HepG2 (cell line): Measurements from ENCODE around the gene ANKZF1. TPM values are rescaled to one million over a fixed set of nuclear protein-coding genes. Genes with fewer than 3 reads are reported as not detected.

Experiments used
- ARID5B ChIP-seq: IDR thresholded peaks from 2 replicates; pipeline ENCODE4 v1.4.0; 2020; ENCODE audit warnings: mild to moderate bottlenecking, missing genetic modification reagents
- ASH2L ChIP-seq: fragments of 300-600, 200-600 bp; sonication (generic); IDR thresholded peaks from 2 replicates; pipeline ENCODE4 v1.7.0; 2017; ENCODE audit warnings: low read depth, mild to moderate bottlenecking, moderate library complexity, mixed read lengths, low read length; ENCODE audit not compliant: insufficient read length
- CBX5 ChIP-seq: sonication (generic); formaldehyde crosslinking; IDR thresholded peaks from 2 replicates; pipeline ENCODE4 v1.4.0; 2020; ENCODE audit warnings: missing genetic modification reagents, borderline replicate concordance
- EP300 ChIP-seq, 3 experiments: sonication (generic) in 1 of 3; formaldehyde crosslinking in 1 of 3; IDR thresholded peaks; 2 replicates each; pipeline versions ENCODE4 v1.5.1 to v1.6.1; 2011 to 2020; ENCODE audit warnings: low read depth in 2 of 3, low read length in 2 of 3, borderline replicate concordance in 1 of 3, improper control_type of control experiment in 1 of 3, mild to moderate bottlenecking in 1 of 3, missing genetic modification reagents in 1 of 3, moderate library complexity in 1 of 3
- KLF12 ChIP-seq: sonication (generic); formaldehyde crosslinking; IDR thresholded peaks from 2 replicates; pipeline ENCODE4 v1.4.0; 2020; ENCODE audit warnings: missing genetic modification reagents, borderline replicate concordance
- RELA ChIP-seq: sonication (generic); formaldehyde crosslinking; IDR thresholded peaks from 2 replicates; pipeline ENCODE4 v1.4.0; 2020; ENCODE audit warnings: missing genetic modification reagents
- TERF1 ChIP-seq: sonication (generic); formaldehyde crosslinking; IDR thresholded peaks from 2 replicates; pipeline ENCODE4 v1.8.0; 2022; ENCODE audit warnings: mild to moderate bottlenecking, missing genetic modification reagents, moderate library complexity
- ZBTB39 ChIP-seq: sonication (generic); formaldehyde crosslinking; IDR thresholded peaks from 2 replicates; pipeline ENCODE4 v1.5.0; 2020; ENCODE audit warnings: missing genetic modification reagents
- ZNF564 ChIP-seq: sonication (generic); formaldehyde crosslinking; IDR thresholded peaks from 2 replicates; pipeline ENCODE4 v1.8.1; 2023; ENCODE audit warnings: mild to moderate bottlenecking, missing genetic modification reagents
- ZNF644 ChIP-seq: IDR thresholded peaks from 2 replicates; pipeline ENCODE4 v1.6.1; 2016; ENCODE audit warnings: low read depth
- polyA plus RNA-seq, 8 experiments: library from polyadenylated mRNA; depleted of rRNA in 3 of 8; stranded (reverse) in 7 of 8; unstranded in 1 of 8; fragments of >200 nt; fragmentation: Illumina TruSeq in 4 of 8; extraction: Trizol in 4 of 8; gene quantifications; 2 replicates each; pipeline versions ENCODE4 v1.2.1 to v1.2.3, GENCODE V29; 2011 to 2016; ENCODE audit warnings: low read depth in 4 of 8, missing spikeins in 1 of 8, mixed read lengths in 1 of 8; ENCODE audit not compliant: insufficient read depth in 1 of 8
- total RNA-seq, 5 experiments: library from RNA; depleted of rRNA; stranded (reverse); fragments of >200 nt; fragmentation: Illumina TruSeq; extraction: Trizol; gene quantifications; 2 replicates each; pipeline ENCODE4 v1.2.3, GENCODE V29; 2016; ENCODE audit warnings: low read depth in 1 of 5
- TF ChIP-seq, protein P1 (sequence below): sonication (generic); formaldehyde crosslinking; IDR thresholded peaks from 2 replicates; pipeline ENCODE4 v1.4.0; 2020; ENCODE audit warnings: missing genetic modification reagents, borderline replicate concordance
- TF ChIP-seq, protein P2 (sequence below): IDR thresholded peaks from 2 replicates; pipeline ENCODE4 v1.6.1; 2016; ENCODE audit warnings: control low read depth

Gene ANKZF1
- total and polyA plus RNA-seq, 2 of the 13 experiments (the other 11 are each of a cell fraction or from before 2014, with no cell fraction given): 25.3 to 128 TPM

- no peak for TF ChIP-seq TERF1 (CRISPR knock-in tag)
- TF ChIP-seq, protein P1, sequence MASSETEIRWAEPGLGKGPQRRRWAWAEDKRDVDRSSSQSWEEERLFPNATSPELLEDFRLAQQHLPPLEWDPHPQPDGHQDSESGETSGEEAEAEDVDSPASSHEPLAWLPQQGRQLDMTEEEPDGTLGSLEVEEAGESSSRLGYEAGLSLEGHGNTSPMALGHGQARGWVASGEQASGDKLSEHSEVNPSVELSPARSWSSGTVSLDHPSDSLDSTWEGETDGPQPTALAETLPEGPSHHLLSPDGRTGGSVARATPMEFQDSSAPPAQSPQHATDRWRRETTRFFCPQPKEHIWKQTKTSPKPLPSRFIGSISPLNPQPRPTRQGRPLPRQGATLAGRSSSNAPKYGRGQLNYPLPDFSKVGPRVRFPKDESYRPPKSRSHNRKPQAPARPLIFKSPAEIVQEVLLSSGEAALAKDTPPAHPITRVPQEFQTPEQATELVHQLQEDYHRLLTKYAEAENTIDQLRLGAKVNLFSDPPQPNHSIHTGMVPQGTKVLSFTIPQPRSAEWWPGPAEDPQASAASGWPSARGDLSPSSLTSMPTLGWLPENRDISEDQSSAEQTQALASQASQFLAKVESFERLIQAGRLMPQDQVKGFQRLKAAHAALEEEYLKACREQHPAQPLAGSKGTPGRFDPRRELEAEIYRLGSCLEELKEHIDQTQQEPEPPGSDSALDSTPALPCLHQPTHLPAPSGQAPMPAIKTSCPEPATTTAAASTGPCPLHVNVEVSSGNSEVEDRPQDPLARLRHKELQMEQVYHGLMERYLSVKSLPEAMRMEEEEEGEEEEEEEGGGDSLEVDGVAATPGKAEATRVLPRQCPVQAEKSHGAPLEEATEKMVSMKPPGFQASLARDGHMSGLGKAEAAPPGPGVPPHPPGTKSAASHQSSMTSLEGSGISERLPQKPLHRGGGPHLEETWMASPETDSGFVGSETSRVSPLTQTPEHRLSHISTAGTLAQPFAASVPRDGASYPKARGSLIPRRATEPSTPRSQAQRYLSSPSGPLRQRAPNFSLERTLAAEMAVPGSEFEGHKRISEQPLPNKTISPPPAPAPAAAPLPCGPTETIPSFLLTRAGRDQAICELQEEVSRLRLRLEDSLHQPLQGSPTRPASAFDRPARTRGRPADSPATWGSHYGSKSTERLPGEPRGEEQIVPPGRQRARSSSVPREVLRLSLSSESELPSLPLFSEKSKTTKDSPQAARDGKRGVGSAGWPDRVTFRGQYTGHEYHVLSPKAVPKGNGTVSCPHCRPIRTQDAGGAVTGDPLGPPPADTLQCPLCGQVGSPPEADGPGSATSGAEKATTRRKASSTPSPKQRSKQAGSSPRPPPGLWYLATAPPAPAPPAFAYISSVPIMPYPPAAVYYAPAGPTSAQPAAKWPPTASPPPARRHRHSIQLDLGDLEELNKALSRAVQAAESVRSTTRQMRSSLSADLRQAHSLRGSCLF (CRISPR knock-in tag): no peak
- TF ChIP-seq ZBTB39: peak; percentile 77; the same call in 1 of the 2 replicates
- TF ChIP-seq ZNF644: 0 out of 2 replicates have a peak, but pooled peaks have one; percentile 35
- no peak for TF ChIP-seq KLF12 (CRISPR knock-in tag)
- peak; percentile 94 for TF ChIP-seq ASH2L
- TF ChIP-seq ARID5B (CRISPR knock-in tag): peak; percentile 70
- TF ChIP-seq, protein P2, sequence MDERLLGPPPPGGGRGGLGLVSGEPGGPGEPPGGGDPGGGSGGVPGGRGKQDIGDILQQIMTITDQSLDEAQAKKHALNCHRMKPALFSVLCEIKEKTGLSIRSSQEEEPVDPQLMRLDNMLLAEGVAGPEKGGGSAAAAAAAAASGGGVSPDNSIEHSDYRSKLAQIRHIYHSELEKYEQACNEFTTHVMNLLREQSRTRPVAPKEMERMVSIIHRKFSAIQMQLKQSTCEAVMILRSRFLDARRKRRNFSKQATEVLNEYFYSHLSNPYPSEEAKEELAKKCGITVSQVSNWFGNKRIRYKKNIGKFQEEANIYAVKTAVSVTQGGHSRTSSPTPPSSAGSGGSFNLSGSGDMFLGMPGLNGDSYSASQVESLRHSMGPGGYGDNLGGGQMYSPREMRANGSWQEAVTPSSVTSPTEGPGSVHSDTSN (CRISPR knock-in tag): no peak
- TF ChIP-seq RELA (CRISPR knock-in tag): peak; percentile 72; the same call in 1 of the 2 replicates
- TF ChIP-seq EP300 (IDR thresholded peaks at IDR 0.05; ENCODE audit: low read depth in 2 of 2, low read length in 2 of 2): peak in 1 of 2 experiments; percentile 65; a peak in 2 of 4 replicates
- no peak for TF ChIP-seq EP300 (CRISPR knock-in tag; IDR thresholded peaks at IDR 0.05; ENCODE audit: borderline replicate concordance)
- TF ChIP-seq ZNF564 (CRISPR knock-in tag): no peak
- peak; percentile 55; the same call in 1 of the 2 replicates for TF ChIP-seq CBX5 (CRISPR knock-in tag)
Measured at GRCh38 chr2:219249203-219249980, 19.8 kb downstream of the ANKZF1 start (continued).
